ENCODE measurements around the gene UPF3A. TPM values are rescaled to one million over a fixed set of nuclear protein-coding genes. Genes with fewer than 3 reads are reported as not detected.

Gene UPF3A
- total and polyA plus RNA-seq, 2 of the 4 experiments (the other 2 are of a cell fraction): 11.7 to 51.6 TPM

GRCh38 chr13:114243971-114244370, 37.4 kb upstream of the UPF3A start:
- CTCF ChIA-PET: no interaction called here

More at GRCh38 chr13:114243971-114244370, 37.4 kb upstream of the UPF3A start:
- no peaks in the 10 kb centered on the region for H3K9me3 ChIP-seq (ENCODE audit: control insufficient read depth, insufficient read depth, low read length)
- no peak overlapping the region for H2BK5ac ChIP-seq (ENCODE audit: low read depth, low read length, poor library complexity, severe bottlenecking)
- no peak overlapping the region for H2AFZ ChIP-seq (replicated peaks; ENCODE audit: low read length, poor library complexity)
- intact Hi-C loops (cut with micrococcal nuclease): no loop called here
- H3K23ac ChIP-seq (ENCODE audit: low read depth, low read length): no peak overlapping the region
- POLR2A ChIA-PET (ENCODE audit: unreplicated experiment): no interaction called here
- no peak overlapping the region for H2BK120ac ChIP-seq (ENCODE audit: low read depth, low read length)
- no peak overlapping the region for H3K4me3 ChIP-seq (ENCODE audit: insufficient read depth, low read depth, low read length)
- H3K36me3 ChIP-seq (ENCODE audit: control insufficient read depth, insufficient read depth, low read length): peaks cover 56% of the 10 kb centered on the region
- H2AK5ac ChIP-seq (ENCODE audit: low read depth, low read length): no peak overlapping the region
- no peak overlapping the region for H4K91ac ChIP-seq (ENCODE audit: insufficient read depth, low read depth, low read length)
- peaks cover 7% of the 10 kb centered on the region for H3K9me1 ChIP-seq (ENCODE audit: insufficient read depth, low read length)
- no CpG with 5 or more reads among the region's 3 CpGs for WGBS, 2 experiments (ENCODE audit: extremely low coverage in 2 of 2, insufficient read length in 1 of 2)
- H3K4ac ChIP-seq (ENCODE audit: low read depth, low read length): no peak overlapping the region
- peaks cover 14% of the 10 kb centered on the region for H3K4me1 ChIP-seq (ENCODE audit: control insufficient read depth, insufficient read depth, low read length)
- no peaks in the 10 kb centered on the region for H3K27me3 ChIP-seq (ENCODE audit: control insufficient read depth, insufficient read depth, low read length)
- H3K27ac ChIP-seq (ENCODE audit: insufficient read depth, low read length): no peak overlapping the region
- H3K4me2 ChIP-seq (ENCODE audit: low read depth, low read length): no peak overlapping the region
- no peak for ATAC-seq (ENCODE audit: low read depth)
- no peak overlapping the region for H3K56ac ChIP-seq (ENCODE audit: extremely low read depth, insufficient read depth, low read length)
- DNase-seq: no peak
- H3K9ac ChIP-seq (ENCODE audit: low read depth, low read length): no peak overlapping the region
- H3K79me1 ChIP-seq (ENCODE audit: low read depth in 1 of 2, low read length in 2 of 2): peaks cover 23 to 59% of the 10 kb centered on the region in 2 experiments
- no peak overlapping the region for H2BK20ac ChIP-seq (ENCODE audit: low read depth, low read length)
- no peak overlapping the region for H2AK9ac ChIP-seq (replicated peaks; ENCODE audit: low read depth, low read length, poor library complexity)
- no peak overlapping the region for H2BK15ac ChIP-seq (ENCODE audit: low read depth, low read length)
- no TSS peak for BruUV-seq (replicated peaks)
- H3K18ac ChIP-seq (ENCODE audit: low read depth, low read length): no peak overlapping the region
- H3K14ac ChIP-seq (replicated peaks; ENCODE audit: low read depth, low read length): no peak overlapping the region
- no peak overlapping the region for H4K5ac ChIP-seq (ENCODE audit: low read depth, low read length)
- TF ChIP-seq CEBPB (IDR thresholded peaks at IDR 0.05; ENCODE audit: low read depth, low read length) (no peak), MAZ (IDR thresholded peaks at IDR 0.05; ENCODE audit: borderline replicate concordance, low read depth, low read length) (no peak), MXI1 (IDR thresholded peaks at IDR 0.05; ENCODE audit: borderline replicate concordance, low read depth, low read length) (no peak), NFE2L2 (IDR thresholded peaks at IDR 0.05; ENCODE audit: low read depth, low read length) (no peak), CHD1 (IDR thresholded peaks at IDR 0.05; ENCODE audit: low read depth, low read length) (no peak), POLR2A (IDR thresholded peaks at IDR 0.05; ENCODE audit: low read depth, low read length) (no peak), USF2 (IDR thresholded peaks at IDR 0.05; ENCODE audit: low read depth, low read length) (no peak), BHLHE40 (IDR thresholded peaks at IDR 0.05; ENCODE audit: low read depth, low read length) (no peak), SMC3 (IDR thresholded peaks at IDR 0.05; ENCODE audit: low read depth, low read length) (no peak), MAFK (IDR thresholded peaks at IDR 0.05; ENCODE audit: low read depth, low read length) (no peak)
- TF ChIP-seq, protein P1, sequence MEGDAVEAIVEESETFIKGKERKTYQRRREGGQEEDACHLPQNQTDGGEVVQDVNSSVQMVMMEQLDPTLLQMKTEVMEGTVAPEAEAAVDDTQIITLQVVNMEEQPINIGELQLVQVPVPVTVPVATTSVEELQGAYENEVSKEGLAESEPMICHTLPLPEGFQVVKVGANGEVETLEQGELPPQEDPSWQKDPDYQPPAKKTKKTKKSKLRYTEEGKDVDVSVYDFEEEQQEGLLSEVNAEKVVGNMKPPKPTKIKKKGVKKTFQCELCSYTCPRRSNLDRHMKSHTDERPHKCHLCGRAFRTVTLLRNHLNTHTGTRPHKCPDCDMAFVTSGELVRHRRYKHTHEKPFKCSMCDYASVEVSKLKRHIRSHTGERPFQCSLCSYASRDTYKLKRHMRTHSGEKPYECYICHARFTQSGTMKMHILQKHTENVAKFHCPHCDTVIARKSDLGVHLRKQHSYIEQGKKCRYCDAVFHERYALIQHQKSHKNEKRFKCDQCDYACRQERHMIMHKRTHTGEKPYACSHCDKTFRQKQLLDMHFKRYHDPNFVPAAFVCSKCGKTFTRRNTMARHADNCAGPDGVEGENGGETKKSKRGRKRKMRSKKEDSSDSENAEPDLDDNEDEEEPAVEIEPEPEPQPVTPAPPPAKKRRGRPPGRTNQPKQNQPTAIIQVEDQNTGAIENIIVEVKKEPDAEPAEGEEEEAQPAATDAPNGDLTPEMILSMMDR (conservative IDR thresholded peaks at IDR 0.05; ENCODE audit: low read depth, low read length): no peak
- in situ Hi-C loops (cut with MboI; ENCODE audit: low sequenced_read_pairs): no loop called here
- dilution Hi-C loops (cut with HindIII; ENCODE audit: low sequenced_read_pairs, unreplicated experiment): no loop called here
- no peak overlapping the region for H4K8ac ChIP-seq (ENCODE audit: low read depth in 2 of 2, low read length in 2 of 2)
- peaks cover 9% of the 10 kb centered on the region; the same call in 1 of the 2 replicates for H4K20me1 ChIP-seq (ENCODE audit: insufficient read depth, low read length)
